ENCODE measurements around the gene NR4A3. TPM values are rescaled to one million over a fixed set of nuclear protein-coding genes. Genes with fewer than 3 reads are reported as not detected.

NR4A3 gene
- total and polyA plus RNA-seq, 11 donors: 1.5 to 27.8 (median 9.9) TPM

GRCh38 chr9:99848447-99848846, 26.8 kb downstream of the NR4A3 start:
- TF ChIP-seq, protein P1, sequence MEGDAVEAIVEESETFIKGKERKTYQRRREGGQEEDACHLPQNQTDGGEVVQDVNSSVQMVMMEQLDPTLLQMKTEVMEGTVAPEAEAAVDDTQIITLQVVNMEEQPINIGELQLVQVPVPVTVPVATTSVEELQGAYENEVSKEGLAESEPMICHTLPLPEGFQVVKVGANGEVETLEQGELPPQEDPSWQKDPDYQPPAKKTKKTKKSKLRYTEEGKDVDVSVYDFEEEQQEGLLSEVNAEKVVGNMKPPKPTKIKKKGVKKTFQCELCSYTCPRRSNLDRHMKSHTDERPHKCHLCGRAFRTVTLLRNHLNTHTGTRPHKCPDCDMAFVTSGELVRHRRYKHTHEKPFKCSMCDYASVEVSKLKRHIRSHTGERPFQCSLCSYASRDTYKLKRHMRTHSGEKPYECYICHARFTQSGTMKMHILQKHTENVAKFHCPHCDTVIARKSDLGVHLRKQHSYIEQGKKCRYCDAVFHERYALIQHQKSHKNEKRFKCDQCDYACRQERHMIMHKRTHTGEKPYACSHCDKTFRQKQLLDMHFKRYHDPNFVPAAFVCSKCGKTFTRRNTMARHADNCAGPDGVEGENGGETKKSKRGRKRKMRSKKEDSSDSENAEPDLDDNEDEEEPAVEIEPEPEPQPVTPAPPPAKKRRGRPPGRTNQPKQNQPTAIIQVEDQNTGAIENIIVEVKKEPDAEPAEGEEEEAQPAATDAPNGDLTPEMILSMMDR (IDR thresholded peaks at IDR 0.05): no peak
- no peak for TF ChIP-seq POLR2A (IDR thresholded peaks at IDR 0.05)
- no peaks in the 10 kb centered on the region for H3K4me1 ChIP-seq
- ATAC-seq (no peak), DNase-seq (no peak)
- no peaks in the 10 kb centered on the region for H3K9me3 ChIP-seq
- H3K36me3 ChIP-seq: peaks cover 0 to 63% (median 17%) of the 10 kb centered on the region in 9 donors
- no peak overlapping the region for H3K27ac ChIP-seq
- no peaks in the 10 kb centered on the region for H3K27me3 ChIP-seq
- intact Hi-C loops (cut with DNase I): no loop called here
- 94 to 97% (median 96%) methylated on average over 7 of the region's 7 CpGs for WGBS, 4 donors
- no peak overlapping the region for H3K4me3 ChIP-seq

DNA sequence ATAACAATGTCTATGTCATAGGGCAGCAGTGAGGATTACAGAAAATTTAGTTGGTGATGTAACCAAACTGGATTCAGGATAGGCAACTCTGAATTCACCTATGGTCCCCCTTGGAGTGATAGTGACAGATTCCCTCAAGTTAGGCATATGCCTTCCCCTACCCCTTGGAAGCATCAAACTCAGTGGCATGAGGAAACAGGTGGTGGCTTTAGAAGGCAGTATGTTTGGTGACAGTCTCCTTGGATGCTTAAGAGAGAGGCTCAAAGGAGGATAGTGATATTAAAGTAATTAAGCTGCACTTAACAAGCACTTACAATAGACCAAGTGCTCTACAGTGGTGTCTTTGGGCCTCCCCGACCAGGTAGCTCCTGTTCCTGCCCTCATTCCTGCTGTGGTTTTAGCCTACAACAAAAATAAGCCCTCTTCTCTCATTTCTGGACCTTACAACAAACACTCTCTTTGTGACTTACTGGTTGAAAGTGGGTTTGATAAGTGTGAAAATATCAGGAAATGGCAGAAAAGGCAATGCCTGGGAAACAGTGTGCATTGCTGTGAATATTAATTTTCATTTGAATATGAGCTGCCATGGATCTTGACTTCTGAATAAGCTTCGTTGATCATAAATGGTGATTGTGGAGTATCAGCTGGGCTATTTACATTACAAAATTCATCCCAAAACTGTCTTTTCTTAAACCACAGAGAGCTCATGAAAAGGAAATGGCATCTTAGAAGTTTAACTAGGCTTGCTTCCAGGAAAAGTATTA, 29.2 kb downstream of the NR4A3 start:
- ATAC-seq (no peak), DNase-seq (no peak)
- H3K36me3 ChIP-seq: peaks cover 0 to 49% (median 8%) of the 10 kb centered on the region in 9 donors
- no peak overlapping the region for H3K27ac ChIP-seq
- no peaks in the 10 kb centered on the region for H3K27me3 ChIP-seq
- no peak for TF ChIP-seq POLR2A (IDR thresholded peaks at IDR 0.05)
- TF ChIP-seq, protein P1 (IDR thresholded peaks at IDR 0.05): no peak
- WGBS, 4 donors: 69 to 78% (median 73%) methylated on average over 2 of the region's 2 CpGs
- no peaks in the 10 kb centered on the region for H3K9me3 ChIP-seq
- intact Hi-C loops (cut with DNase I): no loop called here
- H3K4me1 ChIP-seq: no peaks in the 10 kb centered on the region
- H3K4me3 ChIP-seq: no peak overlapping the region

DNA sequence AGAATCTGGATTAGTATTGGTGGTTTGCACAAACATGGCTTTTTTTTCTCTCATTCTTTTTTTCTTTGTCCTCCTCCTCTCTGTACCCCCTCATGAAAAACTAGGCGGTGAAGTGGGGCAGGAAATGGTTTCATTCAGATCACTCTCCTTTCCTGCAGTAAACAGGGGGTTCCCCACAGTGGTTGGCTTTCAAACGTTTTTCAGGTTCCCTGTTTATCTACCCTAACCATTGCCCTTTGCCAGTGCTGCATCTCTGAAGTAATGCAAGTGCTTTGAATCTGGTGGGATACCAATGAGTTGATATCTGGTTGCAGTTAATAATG, 29.8 kb downstream of the NR4A3 start:
- Histone ChIP-seq H3K36me3 (peaks cover 0 to 49% (median 8%) of the 10 kb centered on the region in 9 donors), H3K4me1 (no peaks in the 10 kb centered on the region), H3K4me3 (no peak overlapping the region), H3K27ac (no peak overlapping the region), H3K27me3 (no peaks in the 10 kb centered on the region), H3K9me3 (no peaks in the 10 kb centered on the region)
- 40 to 46% (median 45%) methylated on average over 2 of the region's 2 CpGs for WGBS, 4 donors
- no peak for TF ChIP-seq POLR2A (IDR thresholded peaks at IDR 0.05)
- TF ChIP-seq, protein P1 (IDR thresholded peaks at IDR 0.05): no peak
- no peak for DNase-seq
- intact Hi-C loops (cut with DNase I): no loop called here
- no peak for ATAC-seq

DNA sequence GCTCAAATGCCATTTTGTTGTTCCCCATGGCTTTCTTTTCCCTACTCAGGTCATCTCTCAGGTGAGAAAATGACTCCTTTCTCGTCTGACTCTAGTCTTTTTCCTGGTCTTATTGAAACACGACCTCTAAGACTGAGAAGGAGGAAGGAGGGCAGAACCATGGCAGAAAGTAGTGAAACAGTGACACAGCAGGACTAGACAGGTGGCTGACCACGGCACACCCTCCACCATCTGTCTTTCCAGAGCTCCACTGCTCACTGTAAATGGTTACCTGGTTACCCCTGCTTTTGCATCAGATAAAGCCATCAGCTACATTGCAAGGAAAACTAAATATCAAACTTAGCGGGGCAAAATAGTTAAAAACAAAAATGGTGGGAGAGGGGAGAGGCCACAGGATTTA, 30.9 kb downstream of the NR4A3 start:
- ATAC-seq: no peak

More for the DNA sequence above, 30.9 kb downstream of the NR4A3 start:
- Histone ChIP-seq H3K27ac (no peak overlapping the region), H3K9me3 (no peaks in the 10 kb centered on the region), H3K4me1 (peaks cover 0 to under 1% (median 0%) of the 10 kb centered on the region in 12 donors), H3K27me3 (no peaks in the 10 kb centered on the region), H3K36me3 (peaks cover 0 to 39% (median 5%) of the 10 kb centered on the region in 9 donors), H3K4me3 (no peak overlapping the region)
- no peak for TF ChIP-seq POLR2A (IDR thresholded peaks at IDR 0.05)
- TF ChIP-seq, protein P1 (IDR thresholded peaks at IDR 0.05): no peak
- no peak for DNase-seq
- 84 to 89% (median 89%) methylated on average over 4 of the region's 4 CpGs for WGBS, 4 donors
- intact Hi-C loops (cut with DNase I): no loop called here

All from heart left ventricle (tissue), 16 donors.